ENCODE data around the gene IFT22. TPM values are rescaled to one million over a fixed set of nuclear protein-coding genes. Genes with fewer than 3 reads are reported as not detected.

Gene IFT22
- total and polyA plus RNA-seq, 2 experiments from 2014 or later, result 13.8 to 38.8 TPM

DNA sequence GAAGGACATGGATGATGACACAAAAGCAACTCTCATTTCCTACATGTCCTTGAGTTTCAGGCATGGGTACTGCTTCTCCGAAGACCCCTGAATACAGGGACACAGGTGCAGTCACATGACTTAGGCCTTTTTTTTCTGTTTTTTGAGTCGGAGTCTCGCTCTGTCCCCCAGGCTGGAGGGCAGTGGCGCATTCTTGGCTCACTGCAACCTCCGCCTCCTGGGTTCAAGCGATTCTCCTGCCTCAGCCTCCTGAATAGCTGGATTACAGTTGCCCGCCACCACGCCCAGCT, 26.8 kb downstream of the IFT22 start (continued):
- TF ChIP-seq CREB1 (CRISPR knock-in tag; IDR thresholded peaks at IDR 0.05; ENCODE audit: low read depth) (no peak), ZNF114 (CRISPR knock-in tag; IDR thresholded peaks at IDR 0.05) (no peak), EZH2phosphoT487 (IDR thresholded peaks at IDR 0.05; ENCODE audit: unreplicated experiment) (no peak), ZNF331 (CRISPR knock-in tag; IDR thresholded peaks at IDR 0.05; ENCODE audit: low read depth) (no peak), JUNB (IDR thresholded peaks at IDR 0.05; ENCODE audit: unreplicated experiment) (no peak), POLR2AphosphoS5 (IDR thresholded peaks at IDR 0.05; ENCODE audit: low read depth) (no peak), EZH2 (IDR thresholded peaks at IDR 0.05; ENCODE audit: low read depth, unreplicated experiment) (no peak)

DNA sequence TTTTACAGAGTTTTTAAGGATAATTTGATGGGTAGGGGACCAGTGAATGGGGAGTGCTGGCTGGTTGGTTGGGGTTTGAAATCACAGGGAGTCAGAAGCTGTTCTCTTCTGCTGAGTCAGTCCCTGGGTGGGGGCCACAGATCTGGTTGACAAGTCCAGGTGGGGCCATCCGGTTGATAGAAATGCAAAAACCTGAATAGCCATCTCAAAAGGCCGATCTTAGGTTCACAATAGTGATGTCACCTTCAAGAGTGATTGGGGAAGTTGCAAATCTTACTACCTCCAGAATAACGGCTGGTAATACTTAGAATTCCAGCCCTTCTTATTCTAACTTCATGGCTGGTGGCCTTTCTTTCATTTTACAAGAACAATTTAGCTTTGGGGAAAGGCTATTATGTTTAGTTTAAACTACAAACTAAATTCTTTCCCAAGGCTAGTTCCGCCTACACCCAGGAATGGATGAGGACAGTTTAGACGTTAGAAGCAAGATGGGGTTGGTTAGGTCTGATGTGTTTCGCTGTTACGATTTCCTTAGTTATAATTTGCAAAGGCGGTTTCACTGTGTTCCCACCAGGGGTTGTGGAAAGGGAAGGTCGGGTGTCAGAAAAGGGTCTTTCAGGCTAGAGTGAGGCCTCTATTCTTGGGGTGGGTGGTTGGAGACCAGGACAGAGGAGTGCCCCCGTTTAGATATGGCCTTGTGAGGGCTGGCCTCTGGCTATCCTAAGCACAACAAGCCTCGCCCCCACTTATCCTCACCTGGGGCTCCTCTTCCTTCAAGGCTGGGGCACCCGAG, 27.4 kb downstream of the IFT22 start:
- H3K27ac Mint-ChIP-seq, result peak overlapping the region; percentile 99
- DNase-seq (ENCODE audit: low spot score) (peak; percentile 98), ATAC-seq (peak; percentile 68)
- Histone ChIP-seq H3F3A (replicated peaks; ENCODE audit: low read depth) (peaks cover 12% of the 10 kb centered on the region), H3K4me1 (ENCODE audit: insufficient read depth) (peaks cover 37% of the 10 kb centered on the region), H2AFZ (no peak overlapping the region), H3K79me2 (replicated peaks; ENCODE audit: insufficient read depth) (peaks cover 15% of the 10 kb centered on the region), H3K9me2 (ENCODE audit: insufficient read depth) (no peaks in the 10 kb centered on the region), H3K36me3 (ENCODE audit: insufficient read depth) (no peaks in the 10 kb centered on the region), H4K20me1 (replicated peaks; ENCODE audit: insufficient read depth) (no peaks in the 10 kb centered on the region), H3K4me3 (peak overlapping the region; percentile 0; the same call in 1 of the 2 replicates), H3K4me2 (peak overlapping the region; percentile 66; the same call in 1 of the 2 replicates), H3K27ac (ENCODE audit: low read depth) (peak overlapping the region; percentile 99), H3K27me3 (ENCODE audit: insufficient read depth) (no peaks in the 10 kb centered on the region)
- H3K4me3 Mint-ChIP-seq, result peak overlapping the region; percentile 28; the same call in 2 of the 3 replicates
- H3K27me3 Mint-ChIP-seq (ENCODE audit: insufficient read depth, low read depth, poor library complexity), result peaks cover 28% of the 10 kb centered on the region
- H3K4me1 Mint-ChIP-seq, result peaks cover 53% of the 10 kb centered on the region
- no peaks in the 10 kb centered on the region for H3K9me3 Mint-ChIP-seq
- H3K36me3 Mint-ChIP-seq (ENCODE audit: low read depth), result peaks cover 2% of the 10 kb centered on the region; the same call in 1 of the 3 replicates
- TF ChIP-seq CREB1 (CRISPR knock-in tag; IDR thresholded peaks at IDR 0.05; ENCODE audit: low read depth) (peak; percentile 78), STAT1 (IDR thresholded peaks at IDR 0.05; ENCODE audit: unreplicated experiment) (no peak), ZNF114 (CRISPR knock-in tag; IDR thresholded peaks at IDR 0.05) (peak; percentile 11; the same call in 1 of the 2 replicates), EZH2 (IDR thresholded peaks at IDR 0.05; ENCODE audit: low read depth, unreplicated experiment) (no peak), JUNB (IDR thresholded peaks at IDR 0.05; ENCODE audit: unreplicated experiment) (no peak), ZNF331 (CRISPR knock-in tag; IDR thresholded peaks at IDR 0.05; ENCODE audit: low read depth) (no peak), POLR2AphosphoS5 (IDR thresholded peaks at IDR 0.05; ENCODE audit: low read depth) (peak; percentile 30)
- TF ChIP-seq, protein P1, sequence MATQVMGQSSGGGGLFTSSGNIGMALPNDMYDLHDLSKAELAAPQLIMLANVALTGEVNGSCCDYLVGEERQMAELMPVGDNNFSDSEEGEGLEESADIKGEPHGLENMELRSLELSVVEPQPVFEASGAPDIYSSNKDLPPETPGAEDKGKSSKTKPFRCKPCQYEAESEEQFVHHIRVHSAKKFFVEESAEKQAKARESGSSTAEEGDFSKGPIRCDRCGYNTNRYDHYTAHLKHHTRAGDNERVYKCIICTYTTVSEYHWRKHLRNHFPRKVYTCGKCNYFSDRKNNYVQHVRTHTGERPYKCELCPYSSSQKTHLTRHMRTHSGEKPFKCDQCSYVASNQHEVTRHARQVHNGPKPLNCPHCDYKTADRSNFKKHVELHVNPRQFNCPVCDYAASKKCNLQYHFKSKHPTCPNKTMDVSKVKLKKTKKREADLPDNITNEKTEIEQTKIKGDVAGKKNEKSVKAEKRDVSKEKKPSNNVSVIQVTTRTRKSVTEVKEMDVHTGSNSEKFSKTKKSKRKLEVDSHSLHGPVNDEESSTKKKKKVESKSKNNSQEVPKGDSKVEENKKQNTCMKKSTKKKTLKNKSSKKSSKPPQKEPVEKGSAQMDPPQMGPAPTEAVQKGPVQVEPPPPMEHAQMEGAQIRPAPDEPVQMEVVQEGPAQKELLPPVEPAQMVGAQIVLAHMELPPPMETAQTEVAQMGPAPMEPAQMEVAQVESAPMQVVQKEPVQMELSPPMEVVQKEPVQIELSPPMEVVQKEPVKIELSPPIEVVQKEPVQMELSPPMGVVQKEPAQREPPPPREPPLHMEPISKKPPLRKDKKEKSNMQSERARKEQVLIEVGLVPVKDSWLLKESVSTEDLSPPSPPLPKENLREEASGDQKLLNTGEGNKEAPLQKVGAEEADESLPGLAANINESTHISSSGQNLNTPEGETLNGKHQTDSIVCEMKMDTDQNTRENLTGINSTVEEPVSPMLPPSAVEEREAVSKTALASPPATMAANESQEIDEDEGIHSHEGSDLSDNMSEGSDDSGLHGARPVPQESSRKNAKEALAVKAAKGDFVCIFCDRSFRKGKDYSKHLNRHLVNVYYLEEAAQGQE (IDR thresholded peaks at IDR 0.05; ENCODE audit: unreplicated experiment), result no peak
- TF ChIP-seq, protein P2, sequence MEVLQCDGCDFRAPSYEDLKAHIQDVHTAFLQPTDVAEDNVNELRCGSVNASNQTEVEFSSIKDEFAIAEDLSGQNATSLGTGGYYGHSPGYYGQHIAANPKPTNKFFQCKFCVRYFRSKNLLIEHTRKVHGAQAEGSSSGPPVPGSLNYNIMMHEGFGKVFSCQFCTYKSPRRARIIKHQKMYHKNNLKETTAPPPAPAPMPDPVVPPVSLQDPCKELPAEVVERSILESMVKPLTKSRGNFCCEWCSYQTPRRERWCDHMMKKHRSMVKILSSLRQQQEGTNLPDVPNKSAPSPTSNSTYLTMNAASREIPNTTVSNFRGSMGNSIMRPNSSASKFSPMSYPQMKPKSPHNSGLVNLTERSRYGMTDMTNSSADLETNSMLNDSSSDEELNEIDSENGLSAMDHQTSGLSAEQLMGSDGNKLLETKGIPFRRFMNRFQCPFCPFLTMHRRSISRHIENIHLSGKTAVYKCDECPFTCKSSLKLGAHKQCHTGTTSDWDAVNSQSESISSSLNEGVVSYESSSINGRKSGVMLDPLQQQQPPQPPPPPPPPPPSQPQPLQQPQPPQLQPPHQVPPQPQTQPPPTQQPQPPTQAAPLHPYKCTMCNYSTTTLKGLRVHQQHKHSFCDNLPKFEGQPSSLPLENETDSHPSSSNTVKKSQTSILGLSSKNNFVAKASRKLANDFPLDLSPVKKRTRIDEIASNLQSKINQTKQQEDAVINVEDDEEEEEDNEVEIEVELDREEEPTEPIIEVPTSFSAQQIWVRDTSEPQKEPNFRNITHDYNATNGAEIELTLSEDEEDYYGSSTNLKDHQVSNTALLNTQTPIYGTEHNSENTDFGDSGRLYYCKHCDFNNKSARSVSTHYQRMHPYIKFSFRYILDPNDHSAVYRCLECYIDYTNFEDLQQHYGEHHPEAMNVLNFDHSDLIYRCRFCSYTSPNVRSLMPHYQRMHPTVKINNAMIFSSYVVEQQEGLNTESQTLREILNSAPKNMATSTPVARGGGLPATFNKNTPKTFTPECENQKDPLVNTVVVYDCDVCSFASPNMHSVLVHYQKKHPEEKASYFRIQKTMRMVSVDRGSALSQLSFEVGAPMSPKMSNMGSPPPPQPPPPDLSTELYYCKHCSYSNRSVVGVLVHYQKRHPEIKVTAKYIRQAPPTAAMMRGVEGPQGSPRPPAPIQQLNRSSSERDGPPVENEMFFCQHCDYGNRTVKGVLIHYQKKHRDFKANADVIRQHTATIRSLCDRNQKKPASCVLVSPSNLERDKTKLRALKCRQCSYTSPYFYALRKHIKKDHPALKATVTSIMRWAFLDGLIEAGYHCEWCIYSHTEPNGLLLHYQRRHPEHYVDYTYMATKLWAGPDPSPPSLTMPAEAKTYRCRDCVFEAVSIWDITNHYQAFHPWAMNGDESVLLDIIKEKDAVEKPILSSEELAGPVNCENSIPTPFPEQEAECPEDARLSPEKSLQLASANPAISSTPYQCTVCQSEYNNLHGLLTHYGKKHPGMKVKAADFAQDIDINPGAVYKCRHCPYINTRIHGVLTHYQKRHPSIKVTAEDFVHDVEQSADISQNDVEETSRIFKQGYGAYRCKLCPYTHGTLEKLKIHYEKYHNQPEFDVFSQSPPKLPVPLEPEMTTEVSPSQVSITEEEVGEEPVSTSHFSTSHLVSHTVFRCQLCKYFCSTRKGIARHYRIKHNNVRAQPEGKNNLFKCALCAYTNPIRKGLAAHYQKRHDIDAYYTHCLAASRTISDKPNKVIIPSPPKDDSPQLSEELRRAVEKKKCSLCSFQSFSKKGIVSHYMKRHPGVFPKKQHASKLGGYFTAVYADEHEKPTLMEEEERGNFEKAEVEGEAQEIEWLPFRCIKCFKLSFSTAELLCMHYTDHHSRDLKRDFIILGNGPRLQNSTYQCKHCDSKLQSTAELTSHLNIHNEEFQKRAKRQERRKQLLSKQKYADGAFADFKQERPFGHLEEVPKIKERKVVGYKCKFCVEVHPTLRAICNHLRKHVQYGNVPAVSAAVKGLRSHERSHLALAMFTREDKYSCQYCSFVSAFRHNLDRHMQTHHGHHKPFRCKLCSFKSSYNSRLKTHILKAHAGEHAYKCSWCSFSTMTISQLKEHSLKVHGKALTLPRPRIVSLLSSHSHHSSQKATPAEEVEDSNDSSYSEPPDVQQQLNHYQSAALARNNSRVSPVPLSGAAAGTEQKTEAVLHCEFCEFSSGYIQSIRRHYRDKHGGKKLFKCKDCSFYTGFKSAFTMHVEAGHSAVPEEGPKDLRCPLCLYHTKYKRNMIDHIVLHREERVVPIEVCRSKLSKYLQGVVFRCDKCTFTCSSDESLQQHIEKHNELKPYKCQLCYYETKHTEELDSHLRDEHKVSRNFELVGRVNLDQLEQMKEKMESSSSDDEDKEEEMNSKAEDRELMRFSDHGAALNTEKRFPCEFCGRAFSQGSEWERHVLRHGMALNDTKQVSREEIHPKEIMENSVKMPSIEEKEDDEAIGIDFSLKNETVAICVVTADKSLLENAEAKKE (CRISPR knock-in tag; IDR thresholded peaks at IDR 0.05), result 0 out of 2 replicates have a peak, but pooled peaks have one; percentile 8
- TF ChIP-seq, protein P3, sequence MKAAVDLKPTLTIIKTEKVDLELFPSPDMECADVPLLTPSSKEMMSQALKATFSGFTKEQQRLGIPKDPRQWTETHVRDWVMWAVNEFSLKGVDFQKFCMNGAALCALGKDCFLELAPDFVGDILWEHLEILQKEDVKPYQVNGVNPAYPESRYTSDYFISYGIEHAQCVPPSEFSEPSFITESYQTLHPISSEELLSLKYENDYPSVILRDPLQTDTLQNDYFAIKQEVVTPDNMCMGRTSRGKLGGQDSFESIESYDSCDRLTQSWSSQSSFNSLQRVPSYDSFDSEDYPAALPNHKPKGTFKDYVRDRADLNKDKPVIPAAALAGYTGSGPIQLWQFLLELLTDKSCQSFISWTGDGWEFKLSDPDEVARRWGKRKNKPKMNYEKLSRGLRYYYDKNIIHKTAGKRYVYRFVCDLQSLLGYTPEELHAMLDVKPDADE (IDR thresholded peaks at IDR 0.05), result peak; percentile 87
